NT2/D1 (cell line): ENCODE data around the gene SH3D21.

Experiments
- DNase-seq: peaks from one replicate; pipeline ENCODE4 v3.0.0-alpha.2; 2011; ENCODE audit warnings: low read depth, low spot score
- H3K27me3 ChIP-seq: 2 replicates; pipeline ENCODE4 v1.6.0; 2011; ENCODE audit warnings: mild to moderate bottlenecking; ENCODE audit not compliant: insufficient read length, insufficient read depth
- H3K36me3 ChIP-seq: 2 replicates; pipeline ENCODE4 v1.6.1; 2011; ENCODE audit warnings: mild to moderate bottlenecking, low read length, mixed read lengths; ENCODE audit not compliant: insufficient read depth, insufficient read length
- H3K4me1 ChIP-seq: 2 replicates; pipeline ENCODE4 v1.5.1; 2011; ENCODE audit not compliant: insufficient read depth, insufficient read length
- H3K4me3 ChIP-seq: 2 replicates; pipeline ENCODE4 v1.5.1; 2011; ENCODE audit warnings: low read depth; ENCODE audit not compliant: insufficient read length
- H3K9ac ChIP-seq: 2 replicates; pipeline ENCODE4 v1.6.0; 2011; ENCODE audit warnings: low read depth; ENCODE audit not compliant: insufficient read length
- H3K9me3 ChIP-seq: 2 replicates; pipeline ENCODE4 v1.5.1; 2011; ENCODE audit warnings: mild to moderate bottlenecking, low read length; ENCODE audit not compliant: insufficient read depth
- SUZ12 ChIP-seq: IDR thresholded peaks from 2 replicates; pipeline ENCODE4 v1.6.1; 2011; ENCODE audit not compliant: insufficient read length, insufficient read depth; ENCODE audit errors: extremely low read depth
- YY1 ChIP-seq: IDR thresholded peaks from 2 replicates; pipeline ENCODE4 v1.6.1; 2011; ENCODE audit not compliant: insufficient read length, insufficient read depth
- ZNF274 ChIP-seq: IDR thresholded peaks from 2 replicates; pipeline ENCODE4 v1.6.1; 2011; ENCODE audit warnings: mild to moderate bottlenecking, low read depth, low read length

Gene SH3D21

GRCh38 chr1:36337830-36338229, 31.7 kb downstream of the SH3D21 start:
- Histone ChIP-seq H3K4me1 (peaks cover 9% of the 10 kb centered on the region), H3K4me3 (no peak overlapping the region), H3K9me3 (no peaks in the 10 kb centered on the region), H3K9ac (no peak overlapping the region), H3K36me3 (peaks cover 38% of the 10 kb centered on the region), H3K27me3 (no peaks in the 10 kb centered on the region)
- no peak for DNase-seq
- TF ChIP-seq YY1 (no peak), SUZ12 (no peak), ZNF274 (no peak)

GRCh38 chr1:36339215-36339614, 33.0 kb downstream of the SH3D21 start:
- Histone ChIP-seq H3K27me3 (no peaks in the 10 kb centered on the region), H3K4me1 (peaks cover 14% of the 10 kb centered on the region), H3K36me3 (peaks cover 52% of the 10 kb centered on the region), H3K9me3 (no peaks in the 10 kb centered on the region), H3K9ac (no peak overlapping the region), H3K4me3 (no peak overlapping the region)
- no peak for TF ChIP-seq ZNF274
- no peak for TF ChIP-seq SUZ12
- TF ChIP-seq YY1, result no peak
- DNase-seq, result no peak

DNA sequence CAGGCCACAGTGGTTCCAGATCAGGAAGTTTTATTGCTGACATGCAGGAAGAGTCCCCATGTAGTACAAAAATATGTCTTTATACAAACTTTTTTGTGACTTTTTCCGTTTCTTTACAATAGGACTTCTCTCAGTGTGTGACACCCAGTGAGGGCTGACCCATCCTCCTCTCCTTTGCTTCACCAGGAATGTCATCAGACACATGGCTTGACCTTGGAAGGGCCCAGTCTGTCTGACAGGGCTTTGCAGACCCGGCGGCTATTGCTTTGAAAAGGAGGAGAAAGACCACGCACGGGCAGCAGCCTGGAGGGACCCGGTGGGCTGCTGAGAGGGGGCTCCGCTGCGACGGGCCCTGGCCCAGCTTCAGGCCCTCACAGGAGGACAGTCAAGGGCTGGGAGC, 33.4 kb downstream of the SH3D21 start:
- Histone ChIP-seq H3K27me3 (no peaks in the 10 kb centered on the region), H3K36me3 (peaks cover 56% of the 10 kb centered on the region), H3K4me3 (no peak overlapping the region), H3K9ac (no peak overlapping the region), H3K4me1 (peaks cover 14% of the 10 kb centered on the region), H3K9me3 (no peaks in the 10 kb centered on the region)
- no peak for DNase-seq
- TF ChIP-seq YY1 (no peak), SUZ12 (no peak), ZNF274 (no peak)

- peaks cover 75% of the 10 kb centered on the region for H3K36me3 ChIP-seq
- peak overlapping the region; percentile 3 for H3K9ac ChIP-seq
- H3K4me3 ChIP-seq, result no peak overlapping the region
- DNase-seq, result no peak
- H3K9me3 ChIP-seq, result no peaks in the 10 kb centered on the region
- H3K4me1 ChIP-seq, result peaks cover 14% of the 10 kb centered on the region
- no peaks in the 10 kb centered on the region for H3K27me3 ChIP-seq
- TF ChIP-seq ZNF274, result no peak
- TF ChIP-seq YY1, result no peak
- no peak for TF ChIP-seq SUZ12
These were observed 35.6 kb downstream of the SH3D21 start for GRCh38 chr1:36341626-36342320.

DNA sequence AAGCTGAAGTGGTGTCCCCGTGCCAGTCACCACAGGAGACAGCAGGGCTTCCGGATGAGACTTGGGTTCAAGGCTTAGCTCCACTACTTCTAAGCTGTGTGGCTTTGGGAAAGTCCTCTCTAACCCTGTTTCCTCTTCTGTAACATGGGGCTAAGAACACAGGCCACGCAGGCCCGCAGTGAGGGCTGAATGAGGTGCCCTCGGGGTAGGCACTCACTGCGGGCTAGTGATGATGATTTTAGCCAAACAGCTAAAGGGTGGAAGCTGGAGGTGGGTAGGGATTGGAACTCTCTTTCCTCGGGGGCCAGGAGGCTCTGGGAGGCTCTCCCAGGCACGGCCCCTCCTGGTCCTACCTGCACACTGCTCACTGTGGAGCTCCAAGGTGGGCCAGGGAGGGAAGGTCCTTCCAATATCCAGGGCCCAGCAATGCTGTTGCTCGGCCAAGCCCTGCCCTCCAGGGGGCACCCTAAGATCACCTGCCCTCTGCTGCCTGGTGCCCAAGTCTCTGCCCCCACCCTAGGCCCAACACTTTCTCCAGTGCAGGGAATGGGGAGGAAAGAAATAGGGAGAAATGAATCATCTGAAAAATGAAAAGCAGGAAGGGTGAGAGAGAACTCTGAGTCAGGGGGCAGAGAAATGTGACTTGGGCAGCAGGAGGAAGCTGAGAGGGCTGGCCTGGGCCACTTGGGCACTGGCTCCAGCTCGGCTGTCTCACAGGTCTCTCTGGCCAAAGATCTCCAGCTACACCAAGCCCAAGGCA, 36.4 kb downstream of the SH3D21 start:
- Histone ChIP-seq H3K27me3 (no peaks in the 10 kb centered on the region), H3K9me3 (no peaks in the 10 kb centered on the region), H3K36me3 (peaks cover 82% of the 10 kb centered on the region), H3K4me1 (peaks cover 14% of the 10 kb centered on the region), H3K4me3 (no peak overlapping the region), H3K9ac (peak overlapping the region; percentile 3)
- no peak for DNase-seq
- no peak for TF ChIP-seq SUZ12
- no peak for TF ChIP-seq YY1
- TF ChIP-seq ZNF274, result no peak

DNA sequence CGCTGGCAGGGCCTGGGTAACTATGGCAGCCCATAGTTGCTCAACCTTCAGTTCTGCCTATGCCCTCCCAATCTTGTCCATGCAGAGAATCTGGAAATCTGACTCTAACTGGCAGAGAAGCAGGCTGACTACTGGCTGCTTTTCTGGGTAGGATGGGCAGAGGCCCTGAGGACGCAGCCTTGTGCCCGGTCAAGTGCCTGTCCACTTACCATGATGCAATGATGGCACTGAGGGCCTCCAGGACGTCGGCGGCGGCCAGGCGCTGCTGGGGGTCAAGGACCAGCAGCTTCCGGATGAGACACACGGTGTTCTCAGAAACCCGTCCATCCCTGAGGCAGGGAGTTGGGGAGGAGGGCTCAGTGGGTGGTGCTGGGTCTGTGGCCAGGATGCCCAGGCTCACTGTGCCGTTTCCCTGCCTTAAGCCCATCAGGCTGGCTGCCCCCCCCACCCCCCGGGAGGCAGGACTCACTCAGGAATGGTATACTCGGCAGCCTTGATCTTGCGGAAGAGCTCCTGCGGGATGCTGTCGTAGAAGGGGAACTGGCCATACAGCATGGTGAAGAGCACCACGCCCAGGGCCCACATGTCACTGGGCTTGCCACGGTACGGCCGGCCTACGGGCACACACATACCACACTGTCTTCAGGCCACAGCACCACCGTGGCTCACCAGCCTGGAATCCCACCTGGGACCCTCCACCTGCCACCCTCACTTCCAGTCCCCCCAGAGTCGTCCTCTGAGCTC, 37.7 kb downstream of the SH3D21 start:
- no peak for TF ChIP-seq ZNF274
- TF ChIP-seq YY1, result no peak
- no peak for TF ChIP-seq SUZ12
- Histone ChIP-seq H3K9ac (no peak overlapping the region), H3K4me3 (no peak overlapping the region), H3K27me3 (no peaks in the 10 kb centered on the region), H3K36me3 (peaks cover 93% of the 10 kb centered on the region), H3K4me1 (peaks cover 14% of the 10 kb centered on the region), H3K9me3 (no peaks in the 10 kb centered on the region)
- DNase-seq, result no peak

- Histone ChIP-seq H3K27me3 (no peaks in the 10 kb centered on the region), H3K36me3 (peaks cover 94% of the 10 kb centered on the region), H3K4me3 (no peak overlapping the region), H3K9ac (no peak overlapping the region), H3K4me1 (peaks cover 11% of the 10 kb centered on the region), H3K9me3 (no peaks in the 10 kb centered on the region)
- no peak for TF ChIP-seq ZNF274
- TF ChIP-seq YY1, result no peak
- no peak for TF ChIP-seq SUZ12
- DNase-seq, result no peak
These were observed 38.2 kb downstream of the SH3D21 start for GRCh38 chr1:36344395-36344680.
